ENCODE results near the gene TEC.

TEC gene

DNA sequence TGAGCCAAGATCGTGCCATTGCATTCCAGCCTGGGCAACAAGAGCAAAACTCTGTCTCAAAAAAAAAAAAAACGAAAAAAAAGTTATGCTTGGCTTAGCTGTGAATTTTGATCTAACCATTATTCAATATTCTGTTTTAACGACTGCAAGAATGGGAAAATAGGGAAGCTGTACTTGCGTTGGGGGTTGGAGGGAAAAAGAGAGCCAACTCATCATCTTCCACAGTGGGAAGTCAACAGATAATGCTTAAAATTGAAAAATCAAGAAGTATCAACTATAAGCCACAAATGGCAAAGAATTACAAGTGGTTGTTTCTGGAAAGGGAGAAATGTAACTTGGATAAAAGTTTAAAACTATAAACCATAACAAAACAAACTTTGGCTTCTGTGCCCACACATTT lies 2.9 kb downstream of the TEC start:
- no peak for TF ChIP-seq SIN3A (IDR thresholded peaks at IDR 0.05; ENCODE audit: borderline replicate concordance, insufficient read depth, low read length)

DNA sequence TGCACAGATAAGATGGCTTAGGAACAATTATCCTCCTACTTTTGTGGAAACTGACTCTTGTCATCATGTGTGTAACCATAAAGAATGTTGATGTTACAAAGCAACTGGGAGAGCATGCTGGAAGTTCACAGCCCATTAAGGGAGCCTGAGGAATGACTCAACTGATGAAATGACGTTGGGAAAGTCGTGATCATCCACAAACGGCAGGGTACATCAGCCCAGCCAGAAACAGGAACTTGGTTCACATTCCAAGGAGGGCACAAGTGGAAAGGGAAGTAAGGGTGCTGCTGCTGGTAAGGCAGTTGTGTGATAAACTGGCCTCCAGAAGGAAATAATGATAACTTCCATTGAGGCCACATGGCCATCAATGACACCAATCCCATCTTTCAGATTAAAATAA lies 6.7 kb downstream of the TEC start:
- TF ChIP-seq SIN3A (IDR thresholded peaks at IDR 0.05; ENCODE audit: borderline replicate concordance, insufficient read depth, low read length) (no peak), TAF1 (IDR thresholded peaks at IDR 0.05; ENCODE audit: borderline replicate concordance, insufficient read depth, low read length) (no peak), POLR2AphosphoS5 (IDR thresholded peaks at IDR 0.05; ENCODE audit: low read depth, low read length) (no peak), FOXP2 (optimal IDR thresholded peaks at IDR 0.05; ENCODE audit: borderline replicate concordance, extremely low read depth, extremely low read length, insufficient read depth) (no peak)
- TF ChIP-seq, protein P1, sequence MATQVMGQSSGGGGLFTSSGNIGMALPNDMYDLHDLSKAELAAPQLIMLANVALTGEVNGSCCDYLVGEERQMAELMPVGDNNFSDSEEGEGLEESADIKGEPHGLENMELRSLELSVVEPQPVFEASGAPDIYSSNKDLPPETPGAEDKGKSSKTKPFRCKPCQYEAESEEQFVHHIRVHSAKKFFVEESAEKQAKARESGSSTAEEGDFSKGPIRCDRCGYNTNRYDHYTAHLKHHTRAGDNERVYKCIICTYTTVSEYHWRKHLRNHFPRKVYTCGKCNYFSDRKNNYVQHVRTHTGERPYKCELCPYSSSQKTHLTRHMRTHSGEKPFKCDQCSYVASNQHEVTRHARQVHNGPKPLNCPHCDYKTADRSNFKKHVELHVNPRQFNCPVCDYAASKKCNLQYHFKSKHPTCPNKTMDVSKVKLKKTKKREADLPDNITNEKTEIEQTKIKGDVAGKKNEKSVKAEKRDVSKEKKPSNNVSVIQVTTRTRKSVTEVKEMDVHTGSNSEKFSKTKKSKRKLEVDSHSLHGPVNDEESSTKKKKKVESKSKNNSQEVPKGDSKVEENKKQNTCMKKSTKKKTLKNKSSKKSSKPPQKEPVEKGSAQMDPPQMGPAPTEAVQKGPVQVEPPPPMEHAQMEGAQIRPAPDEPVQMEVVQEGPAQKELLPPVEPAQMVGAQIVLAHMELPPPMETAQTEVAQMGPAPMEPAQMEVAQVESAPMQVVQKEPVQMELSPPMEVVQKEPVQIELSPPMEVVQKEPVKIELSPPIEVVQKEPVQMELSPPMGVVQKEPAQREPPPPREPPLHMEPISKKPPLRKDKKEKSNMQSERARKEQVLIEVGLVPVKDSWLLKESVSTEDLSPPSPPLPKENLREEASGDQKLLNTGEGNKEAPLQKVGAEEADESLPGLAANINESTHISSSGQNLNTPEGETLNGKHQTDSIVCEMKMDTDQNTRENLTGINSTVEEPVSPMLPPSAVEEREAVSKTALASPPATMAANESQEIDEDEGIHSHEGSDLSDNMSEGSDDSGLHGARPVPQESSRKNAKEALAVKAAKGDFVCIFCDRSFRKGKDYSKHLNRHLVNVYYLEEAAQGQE (IDR thresholded peaks at IDR 0.05; ENCODE audit: insufficient read depth in 1 of 2, low read depth in 2 of 2, low read length in 2 of 2): no peak

DNA sequence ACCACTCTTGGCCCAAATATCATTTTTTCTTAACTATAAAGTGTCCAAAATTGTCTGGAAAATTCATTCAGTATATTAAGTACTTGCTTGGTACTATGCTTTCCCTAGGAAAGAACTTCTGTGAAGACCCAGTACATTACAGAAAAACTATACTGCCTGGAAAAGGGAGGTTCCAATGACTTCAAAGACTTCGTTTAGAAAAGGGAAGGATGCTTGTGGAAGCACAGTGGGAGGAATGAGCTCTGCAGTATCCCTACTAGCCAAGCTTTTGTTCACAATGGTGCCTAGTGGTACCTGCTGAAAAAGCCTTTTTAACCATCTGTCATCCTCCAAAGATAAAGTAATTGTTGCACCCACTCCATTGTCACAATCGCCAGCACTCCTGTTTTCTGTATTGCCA lies 7.2 kb downstream of the TEC start:
- TF ChIP-seq TAF1 (IDR thresholded peaks at IDR 0.05; ENCODE audit: borderline replicate concordance, insufficient read depth, low read length): no peak

DNA sequence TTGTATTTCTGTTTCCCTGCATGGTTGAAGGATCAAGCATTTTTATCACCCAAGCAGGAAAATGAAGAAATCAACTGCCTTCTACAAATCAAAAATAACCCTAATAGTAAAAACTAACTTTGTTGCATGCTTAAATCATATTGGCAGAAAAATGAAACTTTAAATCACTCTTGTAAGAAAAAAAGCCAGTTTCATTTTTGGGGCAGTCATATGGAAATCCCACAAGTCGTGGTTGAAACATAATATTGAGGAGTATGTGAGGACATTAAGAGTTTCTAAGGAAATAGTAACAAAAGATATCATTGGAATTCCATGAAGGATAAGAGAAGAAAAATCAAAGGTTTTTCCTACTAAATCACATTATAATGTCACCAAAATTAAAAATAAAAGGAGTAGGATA lies 8.4 kb downstream of the TEC start:
- TF ChIP-seq TAF1 (IDR thresholded peaks at IDR 0.05; ENCODE audit: borderline replicate concordance, insufficient read depth, low read length): no peak
- no peak for TF ChIP-seq POLR2AphosphoS5 (IDR thresholded peaks at IDR 0.05; ENCODE audit: low read depth, low read length)
- no peak for TF ChIP-seq FOXP2 (optimal IDR thresholded peaks at IDR 0.05; ENCODE audit: borderline replicate concordance, extremely low read depth, extremely low read length, insufficient read depth)
- TF ChIP-seq SIN3A (IDR thresholded peaks at IDR 0.05; ENCODE audit: borderline replicate concordance, insufficient read depth, low read length): no peak
- TF ChIP-seq, protein P1 (IDR thresholded peaks at IDR 0.05; ENCODE audit: insufficient read depth in 1 of 2, low read depth in 2 of 2, low read length in 2 of 2): no peak

DNA sequence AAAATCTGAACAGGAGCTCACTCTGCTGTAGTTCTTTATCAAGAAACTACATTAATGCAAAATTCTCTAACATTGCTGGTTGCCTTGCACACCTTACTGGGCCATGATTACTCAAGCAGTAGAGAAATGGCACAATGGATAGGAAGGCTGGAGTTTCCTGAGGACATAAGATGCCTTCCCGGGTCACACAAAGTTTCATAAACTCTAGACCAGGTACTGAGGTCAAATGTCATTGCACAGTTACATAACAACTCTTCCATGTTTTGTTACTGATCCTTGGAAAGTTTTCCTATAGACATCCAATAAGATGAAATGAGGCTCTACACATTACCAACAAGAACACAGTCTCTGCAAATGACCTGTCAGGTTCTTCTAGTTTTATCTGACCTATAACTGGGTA lies 9.9 kb downstream of the TEC start:
- TF ChIP-seq FOXP2 (optimal IDR thresholded peaks at IDR 0.05; ENCODE audit: borderline replicate concordance, extremely low read depth, extremely low read length, insufficient read depth) (no peak), SIN3A (IDR thresholded peaks at IDR 0.05; ENCODE audit: borderline replicate concordance, insufficient read depth, low read length) (no peak)
- TF ChIP-seq, protein P1 (IDR thresholded peaks at IDR 0.05; ENCODE audit: insufficient read depth in 1 of 2, low read depth in 2 of 2, low read length in 2 of 2): no peak

DNA sequence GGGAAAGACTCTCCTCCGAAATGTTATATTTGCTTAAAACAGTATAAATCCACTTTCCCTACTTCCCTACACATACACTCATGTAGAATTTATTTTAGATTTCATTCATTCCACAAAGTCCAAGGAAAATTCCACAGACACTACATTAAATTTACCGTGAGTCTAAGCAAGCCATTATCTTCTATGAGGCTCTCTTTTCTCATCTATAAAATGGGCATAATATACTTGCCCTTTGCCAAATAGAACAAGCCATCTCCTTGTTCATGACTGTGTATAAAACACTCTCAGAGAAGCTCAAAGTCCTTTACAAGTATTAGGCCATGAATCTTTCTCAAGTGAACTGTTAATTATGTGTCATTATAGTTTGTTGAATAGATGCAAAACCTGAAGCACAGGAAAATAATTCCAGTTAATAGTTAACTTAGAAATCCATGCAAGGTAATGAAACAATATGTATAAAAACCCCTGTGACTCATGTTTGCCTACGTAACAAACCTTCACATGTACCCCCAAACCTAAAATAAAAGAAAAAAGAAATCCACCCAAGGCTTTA lies 10.7 kb downstream of the TEC start:
- TF ChIP-seq, protein P1 (IDR thresholded peaks at IDR 0.05; ENCODE audit: insufficient read depth in 1 of 2, low read depth in 2 of 2, low read length in 2 of 2): no peak
- TF ChIP-seq SIN3A (IDR thresholded peaks at IDR 0.05; ENCODE audit: borderline replicate concordance, insufficient read depth, low read length) (no peak), TAF1 (IDR thresholded peaks at IDR 0.05; ENCODE audit: borderline replicate concordance, insufficient read depth, low read length) (no peak), FOXP2 (optimal IDR thresholded peaks at IDR 0.05; ENCODE audit: borderline replicate concordance, extremely low read depth, extremely low read length, insufficient read depth) (no peak), POLR2AphosphoS5 (IDR thresholded peaks at IDR 0.05; ENCODE audit: low read depth, low read length) (no peak)
